RWPE2 (cell line): Measurements from ENCODE around the gene CFAP65.
A peak's percentile ranks its signal among the peaks of the same experiment; 100 is the strongest.

Experiments
- ATAC-seq: fragments of 200-7000 bp; cut with Tn5 transposase; 3 replicates; pipeline ENCODE4 v1.9.1; 2021; ENCODE audit warnings: low read depth
- DNase-seq: peaks from one replicate; pipeline ENCODE4 v3.0.0-alpha.2; 2020; ENCODE audit warnings: low spot score
- H3K27ac ChIP-seq: fragments of 450-650 bp; 2 replicates; pipeline ENCODE4 v1.5.1; 2017; ENCODE audit warnings: mild to moderate bottlenecking; ENCODE audit not compliant: poor library complexity, severe bottlenecking
- H3K27me3 ChIP-seq: fragments of 250-450 bp; sonication (Bioruptor Pico); 2 replicates; pipeline ENCODE4 v1.5.1; 2021; ENCODE audit warnings: mild to moderate bottlenecking, moderate library complexity; ENCODE audit not compliant: insufficient read depth, poor library complexity, severe bottlenecking
- H3K36me3 ChIP-seq: fragments of 250-450 bp; sonication (Bioruptor Pico); 2 replicates; pipeline ENCODE4 v1.5.1; 2020; ENCODE audit warnings: low read depth, mild to moderate bottlenecking, moderate library complexity
- H3K4me1 ChIP-seq: fragments of 250-450 bp; sonication (Bioruptor Pico); 2 replicates; pipeline ENCODE4 v1.5.1; 2021; ENCODE audit warnings: mild to moderate bottlenecking, moderate library complexity; ENCODE audit not compliant: insufficient read depth, poor library complexity, severe bottlenecking
- H3K4me3 ChIP-seq: fragments of 250-450 bp; sonication (Bioruptor Pico); 2 replicates; pipeline ENCODE4 v1.5.1; 2021; ENCODE audit warnings: mild to moderate bottlenecking, moderate library complexity; ENCODE audit not compliant: severe bottlenecking
- H3K9me3 ChIP-seq: fragments of 250-450 bp; sonication (Bioruptor Pico); 2 replicates; pipeline ENCODE4 v1.5.1; 2021; ENCODE audit warnings: mild to moderate bottlenecking, moderate library complexity; ENCODE audit not compliant: severe bottlenecking
- TF ChIP-seq, protein P1 (sequence below): fragments of 450-650 bp; IDR thresholded peaks from one replicate; pipeline ENCODE4 v1.5.1; 2017; ENCODE audit warnings: mild to moderate bottlenecking, moderate library complexity; ENCODE audit not compliant: poor library complexity, severe bottlenecking

The CFAP65 gene, protein sequence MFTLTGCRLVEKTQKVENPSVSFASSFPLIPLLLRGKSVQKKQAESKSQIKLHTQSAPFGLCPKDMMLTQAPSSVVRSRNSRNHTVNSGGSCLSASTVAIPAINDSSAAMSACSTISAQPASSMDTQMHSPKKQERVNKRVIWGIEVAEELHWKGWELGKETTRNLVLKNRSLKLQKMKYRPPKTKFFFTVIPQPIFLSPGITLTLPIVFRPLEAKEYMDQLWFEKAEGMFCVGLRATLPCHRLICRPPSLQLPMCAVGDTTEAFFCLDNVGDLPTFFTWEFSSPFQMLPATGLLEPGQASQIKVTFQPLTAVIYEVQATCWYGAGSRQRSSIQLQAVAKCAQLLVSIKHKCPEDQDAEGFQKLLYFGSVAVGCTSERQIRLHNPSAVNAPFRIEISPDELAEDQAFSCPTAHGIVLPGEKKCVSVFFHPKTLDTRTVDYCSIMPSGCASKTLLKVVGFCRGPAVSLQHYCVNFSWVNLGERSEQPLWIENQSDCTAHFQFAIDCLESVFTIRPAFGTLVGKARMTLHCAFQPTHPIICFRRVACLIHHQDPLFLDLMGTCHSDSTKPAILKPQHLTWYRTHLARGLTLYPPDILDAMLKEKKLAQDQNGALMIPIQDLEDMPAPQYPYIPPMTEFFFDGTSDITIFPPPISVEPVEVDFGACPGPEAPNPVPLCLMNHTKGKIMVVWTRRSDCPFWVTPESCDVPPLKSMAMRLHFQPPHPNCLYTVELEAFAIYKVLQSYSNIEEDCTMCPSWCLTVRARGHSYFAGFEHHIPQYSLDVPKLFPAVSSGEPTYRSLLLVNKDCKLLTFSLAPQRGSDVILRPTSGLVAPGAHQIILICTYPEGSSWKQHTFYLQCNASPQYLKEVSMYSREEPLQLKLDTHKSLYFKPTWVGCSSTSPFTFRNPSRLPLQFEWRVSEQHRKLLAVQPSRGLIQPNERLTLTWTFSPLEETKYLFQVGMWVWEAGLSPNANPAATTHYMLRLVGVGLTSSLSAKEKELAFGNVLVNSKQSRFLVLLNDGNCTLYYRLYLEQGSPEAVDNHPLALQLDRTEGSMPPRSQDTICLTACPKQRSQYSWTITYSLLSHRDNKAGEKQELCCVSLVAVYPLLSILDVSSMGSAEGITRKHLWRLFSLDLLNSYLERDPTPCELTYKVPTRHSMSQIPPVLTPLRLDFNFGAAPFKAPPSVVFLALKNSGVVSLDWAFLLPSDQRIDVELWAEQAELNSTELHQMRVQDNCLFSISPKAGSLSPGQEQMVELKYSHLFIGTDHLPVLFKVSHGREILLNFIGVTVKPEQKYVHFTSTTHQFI (N-terminal part only)

DNA sequence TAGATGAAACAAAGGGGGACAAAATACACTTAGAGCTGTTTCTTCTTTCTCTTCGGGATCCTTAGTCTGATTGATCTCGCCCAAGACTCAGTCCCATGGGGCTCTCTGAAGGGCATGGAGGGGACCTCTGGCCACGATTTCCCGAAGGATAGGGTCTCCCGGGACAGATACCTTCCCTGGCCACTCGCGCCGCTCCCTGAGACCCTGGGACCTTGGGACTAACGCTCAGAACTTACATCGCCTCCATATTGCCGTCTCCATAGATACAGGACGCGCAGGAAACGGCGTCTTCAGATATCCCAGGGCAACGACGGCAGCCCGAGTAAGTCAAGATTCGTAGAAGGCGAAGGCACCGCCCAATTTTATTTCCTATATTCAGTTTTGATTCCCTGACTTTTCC, at the start of gene CFAP65:
Gene CFAP65, minus strand, starts transcription at position 265 of the 400 bp plus-strand sequence. CDS start 2,468 bp downstream, outside the sequence.
- DNase-seq (no peak), ATAC-seq (peak; percentile 69; the same call in 2 of the 3 replicates)
- H3K4me1 ChIP-seq = no peaks in the 10 kb centered on the region
- TF ChIP-seq, protein P1, sequence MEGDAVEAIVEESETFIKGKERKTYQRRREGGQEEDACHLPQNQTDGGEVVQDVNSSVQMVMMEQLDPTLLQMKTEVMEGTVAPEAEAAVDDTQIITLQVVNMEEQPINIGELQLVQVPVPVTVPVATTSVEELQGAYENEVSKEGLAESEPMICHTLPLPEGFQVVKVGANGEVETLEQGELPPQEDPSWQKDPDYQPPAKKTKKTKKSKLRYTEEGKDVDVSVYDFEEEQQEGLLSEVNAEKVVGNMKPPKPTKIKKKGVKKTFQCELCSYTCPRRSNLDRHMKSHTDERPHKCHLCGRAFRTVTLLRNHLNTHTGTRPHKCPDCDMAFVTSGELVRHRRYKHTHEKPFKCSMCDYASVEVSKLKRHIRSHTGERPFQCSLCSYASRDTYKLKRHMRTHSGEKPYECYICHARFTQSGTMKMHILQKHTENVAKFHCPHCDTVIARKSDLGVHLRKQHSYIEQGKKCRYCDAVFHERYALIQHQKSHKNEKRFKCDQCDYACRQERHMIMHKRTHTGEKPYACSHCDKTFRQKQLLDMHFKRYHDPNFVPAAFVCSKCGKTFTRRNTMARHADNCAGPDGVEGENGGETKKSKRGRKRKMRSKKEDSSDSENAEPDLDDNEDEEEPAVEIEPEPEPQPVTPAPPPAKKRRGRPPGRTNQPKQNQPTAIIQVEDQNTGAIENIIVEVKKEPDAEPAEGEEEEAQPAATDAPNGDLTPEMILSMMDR = no peak
- H3K9me3 ChIP-seq = no peaks in the 10 kb centered on the region
- peak within 1 kb of the TSS; percentile 37 for H3K4me3 ChIP-seq
- H3K27ac ChIP-seq = no peak within 1 kb of the TSS
- H3K27me3 ChIP-seq = no peaks in the 10 kb centered on the region
- H3K36me3 ChIP-seq = no peaks in the 10 kb centered on the region

DNA sequence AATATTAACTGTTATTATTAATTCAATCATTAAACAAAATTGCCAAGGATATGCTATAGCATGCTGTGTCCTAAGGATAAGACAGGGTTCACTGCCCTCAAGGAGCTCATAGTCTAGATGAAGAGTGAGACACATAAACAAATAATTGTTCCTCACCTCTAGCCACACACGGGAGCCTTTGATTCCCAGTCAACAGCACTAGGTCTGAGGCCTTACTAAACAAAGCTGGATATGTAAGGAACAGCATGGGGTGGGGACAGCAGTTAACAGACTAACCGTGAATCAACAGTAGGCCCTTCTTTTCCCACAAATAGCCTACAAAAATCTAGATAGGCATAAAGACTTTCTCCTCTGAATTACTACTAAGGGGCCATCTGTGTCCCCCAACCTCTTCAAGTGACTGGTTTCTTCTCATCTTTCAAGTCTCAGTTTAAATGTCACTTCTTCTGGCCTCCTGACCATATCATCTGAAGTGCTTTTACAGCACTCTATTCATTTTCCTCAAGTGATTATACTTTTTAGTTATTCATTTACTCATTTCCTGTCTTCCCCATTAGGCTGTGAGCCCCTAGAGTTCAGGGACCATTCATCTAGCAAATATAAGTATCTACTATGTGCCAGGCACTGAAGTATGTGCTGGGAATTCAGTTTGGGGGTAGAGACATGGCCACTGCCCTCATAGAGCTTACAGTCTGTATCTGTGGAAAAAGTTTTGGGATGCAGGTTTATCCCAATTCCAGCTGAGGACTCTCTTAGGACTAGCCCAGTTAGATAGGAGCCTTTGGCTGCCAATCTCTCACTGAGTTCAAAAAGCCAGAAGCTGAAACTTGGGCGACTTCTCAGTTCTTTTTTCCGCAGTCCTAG, 49.4 kb upstream of the CFAP65 start:
- Histone ChIP-seq H3K9me3 (no peaks in the 10 kb centered on the region), H3K4me1 (no peaks in the 10 kb centered on the region), H3K27ac (no peak overlapping the region), H3K4me3 (no peak overlapping the region), H3K27me3 (no peaks in the 10 kb centered on the region), H3K36me3 (0 out of 2 replicates have a peak, but pooled peaks cover 3% of the 10 kb centered on the region)
- ATAC-seq = no peak
- TF ChIP-seq, protein P1 = no peak
- no peak for DNase-seq

DNA sequence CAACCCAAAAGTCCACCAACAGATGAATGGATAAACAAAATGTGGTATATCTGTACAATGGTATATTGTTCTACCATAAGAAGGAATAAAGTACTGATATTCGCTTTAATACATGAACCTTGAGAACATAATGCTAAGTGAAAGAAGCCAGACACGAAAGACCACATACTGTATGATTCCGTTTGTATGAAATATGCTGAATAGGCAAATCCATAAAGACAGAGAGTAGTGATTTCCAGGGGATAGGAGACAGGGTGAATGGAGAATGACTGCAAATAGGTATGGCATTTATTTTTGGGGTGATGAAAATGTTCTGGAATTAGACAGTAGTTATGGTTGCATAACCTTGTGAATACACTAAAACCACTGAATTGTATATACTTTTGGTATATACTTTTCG, 48.0 kb upstream of the CFAP65 start:
- no peak for DNase-seq
- H3K4me1 ChIP-seq = no peaks in the 10 kb centered on the region

DNA sequence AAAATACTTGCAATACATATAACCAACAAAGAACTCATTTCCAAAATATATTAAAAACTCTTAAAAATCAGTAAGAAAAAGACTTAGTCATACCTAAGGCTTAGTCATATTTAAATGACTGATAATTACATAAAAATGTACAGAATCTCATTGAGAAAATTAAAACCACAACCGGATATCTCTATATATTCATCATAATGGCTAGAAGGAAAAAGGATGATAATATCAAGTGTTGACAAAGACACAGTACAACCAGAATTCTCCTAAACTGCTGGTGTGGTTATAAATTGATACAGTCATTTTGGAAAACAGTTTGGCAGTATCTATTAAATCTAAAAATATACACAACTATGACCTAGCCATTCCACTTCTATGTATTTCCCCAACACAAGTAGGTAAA, 46.5 kb upstream of the CFAP65 start:
- H3K9me3 ChIP-seq = no peaks in the 10 kb centered on the region
- ATAC-seq = no peak
- DNase-seq = no peak

More for the DNA sequence above, 48.0 kb upstream of the CFAP65 start:
- Histone ChIP-seq H3K27ac (no peak overlapping the region), H3K36me3 (0 out of 2 replicates have a peak, but pooled peaks cover 3% of the 10 kb centered on the region), H3K9me3 (no peaks in the 10 kb centered on the region), H3K4me3 (no peak overlapping the region), H3K27me3 (no peaks in the 10 kb centered on the region)
- ATAC-seq = no peak
- TF ChIP-seq, protein P1 = no peak

More for the DNA sequence above, 46.5 kb upstream of the CFAP65 start:
- Histone ChIP-seq H3K27ac (no peak overlapping the region), H3K36me3 (0 out of 2 replicates have a peak, but pooled peaks cover 3% of the 10 kb centered on the region), H3K4me3 (no peak overlapping the region), H3K27me3 (no peaks in the 10 kb centered on the region), H3K4me1 (no peaks in the 10 kb centered on the region)
- TF ChIP-seq, protein P1 = no peak
